ENCODE data around the gene CAMKK2. TPM values are rescaled to one million over a fixed set of nuclear protein-coding genes. Genes with fewer than 3 reads are reported as not detected.

Gene CAMKK2
- polyA plus RNA-seq, 1 donor from 2014 or later, result 29.2 TPM

DNA sequence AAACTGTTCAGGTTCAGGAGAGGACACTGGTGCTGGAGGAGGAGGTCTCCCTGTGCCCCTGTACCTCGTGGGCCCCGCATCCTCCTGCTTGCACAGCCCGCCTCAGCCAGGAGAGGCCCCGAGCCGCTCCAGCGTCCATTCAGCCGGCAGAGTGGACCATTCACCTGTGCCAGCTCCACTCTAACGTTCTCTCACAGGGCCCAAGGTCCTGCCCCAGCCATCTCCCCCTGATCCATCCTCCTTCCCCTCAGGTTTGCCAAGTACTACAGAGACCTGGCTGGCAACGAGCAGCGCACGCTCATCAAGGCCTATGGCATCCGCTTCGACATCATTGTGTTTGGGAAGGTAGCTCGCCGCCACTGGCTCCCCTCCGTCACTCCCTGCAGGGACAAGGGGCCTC is 64.3 kb downstream of the CAMKK2 start:
- Histone ChIP-seq H3K4me2 (ENCODE audit: low read length) (no peak overlapping the region), H3F3A (ENCODE audit: insufficient read depth, low read length, poor library complexity, severe bottlenecking) (no peaks in the 10 kb centered on the region), H3K36me3 (ENCODE audit: insufficient read depth, low read length) (no peaks in the 10 kb centered on the region)

DNA sequence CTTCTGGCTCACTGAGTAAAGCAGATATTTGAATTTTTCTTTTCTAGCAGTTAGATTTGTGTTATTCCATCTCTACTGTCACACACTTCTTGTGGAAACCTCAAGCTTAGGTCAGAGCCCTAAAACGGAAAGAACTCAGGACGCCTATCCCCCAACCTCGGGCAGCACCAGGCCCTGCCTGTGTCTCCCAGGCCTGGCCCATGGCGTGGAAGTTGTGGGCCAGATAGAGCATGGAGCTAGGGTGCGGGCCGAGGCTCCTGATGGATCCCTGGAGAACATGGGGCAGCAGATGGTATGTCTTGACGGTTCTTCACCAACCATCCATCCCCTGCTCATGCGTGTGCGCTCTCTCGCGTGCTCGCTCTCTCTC is 66.0 kb downstream of the CAMKK2 start:
- Histone ChIP-seq H3K4me2 (ENCODE audit: low read length) (no peak overlapping the region), H3K9me2 (ENCODE audit: insufficient read depth, low read length) (no peaks in the 10 kb centered on the region), H2AFZ (ENCODE audit: low read depth, low read length) (no peak overlapping the region), H3K9me3 (ENCODE audit: low read length) (no peaks in the 10 kb centered on the region), H3K36me3 (ENCODE audit: insufficient read depth, low read length) (no peaks in the 10 kb centered on the region), H3F3A (ENCODE audit: insufficient read depth, low read length, poor library complexity, severe bottlenecking) (no peaks in the 10 kb centered on the region), H3K27ac (ENCODE audit: low read length) (no peak overlapping the region), H3K9ac (ENCODE audit: low read length) (no peak overlapping the region), H4K20me1 (ENCODE audit: insufficient read depth) (no peaks in the 10 kb centered on the region), H3K27me3 (ENCODE audit: insufficient read depth, low read depth, low read length) (no peaks in the 10 kb centered on the region), H3K79me2 (replicated peaks; ENCODE audit: insufficient read depth, low read length) (no peaks in the 10 kb centered on the region), H3K4me3 (ENCODE audit: low read length) (no peak overlapping the region)
- no peak for TF ChIP-seq REST (IDR thresholded peaks at IDR 0.05; ENCODE audit: borderline replicate concordance)
- TF ChIP-seq TAF1 (IDR thresholded peaks at IDR 0.05; ENCODE audit: low read depth), result no peak
- TF ChIP-seq RAD21 (conservative IDR thresholded peaks at IDR 0.05), result no peak
- TF ChIP-seq MXI1 (conservative IDR thresholded peaks at IDR 0.05; ENCODE audit: poor library complexity, severe bottlenecking), result no peak
- TF ChIP-seq EP300 (conservative IDR thresholded peaks at IDR 0.05; ENCODE audit: poor library complexity, severe bottlenecking), result no peak
- no peak for TF ChIP-seq EZH2 (IDR thresholded peaks at IDR 0.05; ENCODE audit: borderline replicate concordance, insufficient read depth, low read length, poor library complexity, severe bottlenecking)
- no peak for TF ChIP-seq SMC3 (conservative IDR thresholded peaks at IDR 0.05; ENCODE audit: poor library complexity)
- TF ChIP-seq POLR2AphosphoS5 (IDR thresholded peaks at IDR 0.05), result no peak

More for the DNA sequence above, 64.3 kb downstream of the CAMKK2 start:
- Histone ChIP-seq H3K9ac (ENCODE audit: low read length) (no peak overlapping the region), H3K9me2 (ENCODE audit: insufficient read depth, low read length) (no peaks in the 10 kb centered on the region), H3K27ac (ENCODE audit: low read length) (no peak overlapping the region), H3K79me2 (replicated peaks; ENCODE audit: insufficient read depth, low read length) (no peaks in the 10 kb centered on the region), H3K4me3 (ENCODE audit: low read length) (no peak overlapping the region), H3K9me3 (ENCODE audit: low read length) (no peaks in the 10 kb centered on the region), H2AFZ (ENCODE audit: low read depth, low read length) (no peak overlapping the region), H4K20me1 (ENCODE audit: insufficient read depth) (no peaks in the 10 kb centered on the region), H3K27me3 (ENCODE audit: insufficient read depth, low read depth, low read length) (no peaks in the 10 kb centered on the region)
- TF ChIP-seq SMC3 (conservative IDR thresholded peaks at IDR 0.05; ENCODE audit: poor library complexity), result no peak
- TF ChIP-seq EP300 (conservative IDR thresholded peaks at IDR 0.05; ENCODE audit: poor library complexity, severe bottlenecking), result no peak
- TF ChIP-seq RAD21 (conservative IDR thresholded peaks at IDR 0.05), result no peak
- no peak for TF ChIP-seq POLR2AphosphoS5 (IDR thresholded peaks at IDR 0.05)
- TF ChIP-seq TAF1 (IDR thresholded peaks at IDR 0.05; ENCODE audit: low read depth), result no peak
- no peak for TF ChIP-seq EZH2 (IDR thresholded peaks at IDR 0.05; ENCODE audit: borderline replicate concordance, insufficient read depth, low read length, poor library complexity, severe bottlenecking)
- TF ChIP-seq MXI1 (conservative IDR thresholded peaks at IDR 0.05; ENCODE audit: poor library complexity, severe bottlenecking), result no peak
- TF ChIP-seq REST (IDR thresholded peaks at IDR 0.05; ENCODE audit: borderline replicate concordance), result no peak
- no peak for TF ChIP-seq CTCF (IDR thresholded peaks at IDR 0.05; ENCODE audit: poor library complexity, severe bottlenecking)
